ENCODE data around the gene CA10. TPM values are rescaled to one million over a fixed set of nuclear protein-coding genes. Genes with fewer than 3 reads are reported as not detected.

The CA10 gene
- total and polyA plus RNA-seq, 2 donors (not counting 3 experiments of a cell fraction or from before 2014, with no cell fraction given): not detected

GRCh38 chr17:51636291-51636690 is 522.2 kb downstream of the CA10 start:
- DNase-seq (ENCODE audit: low read depth, low spot score) (no peak), FAIRE-seq (no peak)
- no peaks in the 10 kb centered on the region for H3K27me3 ChIP-seq (ENCODE audit: control insufficient read depth in 2 of 2, insufficient read depth in 2 of 2, low read length in 2 of 2)
- H3K9me1 ChIP-seq (replicated peaks; ENCODE audit: control insufficient read depth, extremely low read depth, insufficient read depth, low read length): no peaks in the 10 kb centered on the region
- H3K9ac ChIP-seq (replicated peaks; ENCODE audit: extremely low read depth, insufficient read depth, low read length): no peak overlapping the region
- dilution Hi-C loops (cut with MboI; ENCODE audit: extremely low pct_ligation_motif_present, low sequenced_read_pairs): no loop called here
- no peak overlapping the region for H3K4me3 ChIP-seq (replicated peaks in 1 of 3; ENCODE audit: insufficient read depth in 1 of 3, low read depth in 1 of 3, low read length in 3 of 3)
- no peak overlapping the region for H3K4me2 ChIP-seq (ENCODE audit: insufficient read depth, low read length)
- ChIA-PET POLR2A (no interaction called here), CTCF (no interaction called here)
- no peaks in the 10 kb centered on the region for H4K20me1 ChIP-seq (replicated peaks; ENCODE audit: control insufficient read depth, extremely low read depth, insufficient read depth, low read length)
- no peaks in the 10 kb centered on the region for H3K79me2 ChIP-seq (ENCODE audit: control insufficient read depth, insufficient read depth, low read length)
- no peak overlapping the region for H2AFZ ChIP-seq (ENCODE audit: low read depth, low read length)
- no TSS peak for BruUV-seq (replicated peaks)
- H3K4me1 ChIP-seq (ENCODE audit: control insufficient read depth, extremely low read depth, insufficient read depth, low read length): no peaks in the 10 kb centered on the region
- H3K27ac ChIP-seq (ENCODE audit: insufficient read depth, low read depth, low read length): no peak overlapping the region
- intact Hi-C loops (cut with micrococcal nuclease): no loop called here
- no peaks in the 10 kb centered on the region for H3K9me3 ChIP-seq (replicated peaks; ENCODE audit: control insufficient read depth, insufficient read depth, low read length)
- H3K36me3 ChIP-seq (ENCODE audit: control insufficient read depth in 2 of 2, extremely low read depth in 1 of 2, insufficient read depth in 2 of 2, low read length in 2 of 2): no peaks in the 10 kb centered on the region
- no peak for TF ChIP-seq MYC (IDR thresholded peaks at IDR 0.05; ENCODE audit: low read depth, low read length)
- TF ChIP-seq POLR2AphosphoS5 (IDR thresholded peaks at IDR 0.05; ENCODE audit: insufficient read depth, low read depth, low read length): no peak
- no peak for TF ChIP-seq CTCF (IDR thresholded peaks at IDR 0.05; ENCODE audit: extremely low read depth in 1 of 2, insufficient read depth in 1 of 2, low read depth in 1 of 2, low read length in 2 of 2)
- no peak for TF ChIP-seq GATA2 (IDR thresholded peaks at IDR 0.05; ENCODE audit: insufficient read depth, insufficient read length, low read depth, low read length)
- TF ChIP-seq FOS (IDR thresholded peaks at IDR 0.05; ENCODE audit: borderline replicate concordance, insufficient read depth, low read length): no peak

- H3K36me3 ChIP-seq (ENCODE audit: control insufficient read depth in 2 of 2, extremely low read depth in 1 of 2, insufficient read depth in 2 of 2, low read length in 2 of 2): no peaks in the 10 kb centered on the region
- no peaks in the 10 kb centered on the region for H3K4me1 ChIP-seq (ENCODE audit: control insufficient read depth, extremely low read depth, insufficient read depth, low read length)
- no peaks in the 10 kb centered on the region for H3K79me2 ChIP-seq (ENCODE audit: control insufficient read depth, insufficient read depth, low read length)
- H3K27me3 ChIP-seq (ENCODE audit: control insufficient read depth in 2 of 2, insufficient read depth in 2 of 2, low read length in 2 of 2): no peaks in the 10 kb centered on the region
- TF ChIP-seq POLR2AphosphoS5 (IDR thresholded peaks at IDR 0.05; ENCODE audit: insufficient read depth, low read depth, low read length) (no peak), GATA2 (IDR thresholded peaks at IDR 0.05; ENCODE audit: insufficient read depth, insufficient read length, low read depth, low read length) (no peak), CTCF (IDR thresholded peaks at IDR 0.05; ENCODE audit: extremely low read depth in 1 of 2, insufficient read depth in 1 of 2, low read depth in 1 of 2, low read length in 2 of 2) (no peak), POLR2A (IDR thresholded peaks at IDR 0.05; ENCODE audit: low read depth, low read length) (no peak), MAX (IDR thresholded peaks at IDR 0.05; ENCODE audit: insufficient read depth, insufficient read length) (no peak), JUN (IDR thresholded peaks at IDR 0.05; ENCODE audit: borderline replicate concordance, insufficient read depth, insufficient read length, low read depth) (no peak), EZH2 (IDR thresholded peaks at IDR 0.05; ENCODE audit: borderline replicate concordance, low read depth, low read length, severe bottlenecking) (no peak), MYC (IDR thresholded peaks at IDR 0.05; ENCODE audit: low read depth, low read length) (no peak), FOS (IDR thresholded peaks at IDR 0.05; ENCODE audit: borderline replicate concordance, insufficient read depth, low read length) (no peak)
- ChIA-PET POLR2A (no interaction called here), CTCF (no interaction called here)
- no peak for DNase-seq (ENCODE audit: low read depth, low spot score)
- H3K4me3 ChIP-seq (replicated peaks in 1 of 3; ENCODE audit: insufficient read depth in 1 of 3, low read depth in 1 of 3, low read length in 3 of 3): no peak overlapping the region
- no TSS peak for BruUV-seq (replicated peaks)
- H4K20me1 ChIP-seq (replicated peaks; ENCODE audit: control insufficient read depth, extremely low read depth, insufficient read depth, low read length): no peaks in the 10 kb centered on the region
- FAIRE-seq: no peak
- H3K27ac ChIP-seq (ENCODE audit: insufficient read depth, low read depth, low read length): no peak overlapping the region
- intact Hi-C loops (cut with micrococcal nuclease) (no loop called here), dilution Hi-C loops (cut with MboI; ENCODE audit: extremely low pct_ligation_motif_present, low sequenced_read_pairs) (no loop called here)
- no peak overlapping the region for H2AFZ ChIP-seq (ENCODE audit: low read depth, low read length)
- no peaks in the 10 kb centered on the region for H3K9me1 ChIP-seq (replicated peaks; ENCODE audit: control insufficient read depth, extremely low read depth, insufficient read depth, low read length)
- no peak overlapping the region for H3K9ac ChIP-seq (replicated peaks; ENCODE audit: extremely low read depth, insufficient read depth, low read length)
- no peak overlapping the region for H3K4me2 ChIP-seq (ENCODE audit: insufficient read depth, low read length)
- peaks cover 2% of the 10 kb centered on the region for H3K9me3 ChIP-seq (replicated peaks; ENCODE audit: control insufficient read depth, insufficient read depth, low read length)
Observed at GRCh38 chr17:51630101-51630671, 528.3 kb downstream of the CA10 start.
